ENCODE data around the gene MAPT.

Gene MAPT

GRCh38 chr17:46063241-46063640, 168.9 kb downstream of the MAPT start:
- DNase-seq (ENCODE audit: low read depth), result peak; percentile 94
- H3K4me3 ChIP-seq (ENCODE audit: low read depth, low read length), result no peak overlapping the region
- TF ChIP-seq, protein P1, sequence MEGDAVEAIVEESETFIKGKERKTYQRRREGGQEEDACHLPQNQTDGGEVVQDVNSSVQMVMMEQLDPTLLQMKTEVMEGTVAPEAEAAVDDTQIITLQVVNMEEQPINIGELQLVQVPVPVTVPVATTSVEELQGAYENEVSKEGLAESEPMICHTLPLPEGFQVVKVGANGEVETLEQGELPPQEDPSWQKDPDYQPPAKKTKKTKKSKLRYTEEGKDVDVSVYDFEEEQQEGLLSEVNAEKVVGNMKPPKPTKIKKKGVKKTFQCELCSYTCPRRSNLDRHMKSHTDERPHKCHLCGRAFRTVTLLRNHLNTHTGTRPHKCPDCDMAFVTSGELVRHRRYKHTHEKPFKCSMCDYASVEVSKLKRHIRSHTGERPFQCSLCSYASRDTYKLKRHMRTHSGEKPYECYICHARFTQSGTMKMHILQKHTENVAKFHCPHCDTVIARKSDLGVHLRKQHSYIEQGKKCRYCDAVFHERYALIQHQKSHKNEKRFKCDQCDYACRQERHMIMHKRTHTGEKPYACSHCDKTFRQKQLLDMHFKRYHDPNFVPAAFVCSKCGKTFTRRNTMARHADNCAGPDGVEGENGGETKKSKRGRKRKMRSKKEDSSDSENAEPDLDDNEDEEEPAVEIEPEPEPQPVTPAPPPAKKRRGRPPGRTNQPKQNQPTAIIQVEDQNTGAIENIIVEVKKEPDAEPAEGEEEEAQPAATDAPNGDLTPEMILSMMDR (conservative IDR thresholded peaks at IDR 0.05; ENCODE audit: low read depth, low read length), result no peak

DNA sequence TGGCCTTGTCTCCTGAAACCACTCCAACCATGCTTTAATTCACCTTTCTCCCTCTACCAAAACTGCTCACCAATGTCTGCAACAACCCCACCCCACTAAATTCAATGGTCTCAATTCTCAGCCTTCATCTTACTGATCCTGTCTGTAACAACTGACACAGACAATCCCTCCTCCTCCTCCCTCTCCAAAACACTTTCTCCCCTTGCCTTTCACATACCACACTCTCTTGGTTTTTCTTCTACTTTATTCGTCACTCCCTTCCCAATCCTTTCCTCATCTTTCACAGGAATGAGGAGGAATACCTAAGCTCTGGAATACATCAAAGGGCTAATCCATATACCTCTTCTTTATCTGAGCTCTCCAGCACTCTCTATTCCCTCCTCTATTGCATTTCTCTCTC, 170.1 kb downstream of the MAPT start:
- H3K4me3 ChIP-seq (ENCODE audit: low read depth, low read length), result no peak overlapping the region
- TF ChIP-seq, protein P1 (conservative IDR thresholded peaks at IDR 0.05; ENCODE audit: low read depth, low read length), result no peak
- DNase-seq (ENCODE audit: low read depth), result no peak

- TF ChIP-seq, protein P1 (conservative IDR thresholded peaks at IDR 0.05; ENCODE audit: low read depth, low read length), result no peak
- no peak for DNase-seq (ENCODE audit: low read depth)
- H3K4me3 ChIP-seq (ENCODE audit: low read depth, low read length), result no peak overlapping the region
Observed at GRCh38 chr17:46071796-46072195, 177.4 kb downstream of the MAPT start.

GRCh38 chr17:46072998-46073397, 178.6 kb downstream of the MAPT start:
- peak; percentile 84 for DNase-seq (ENCODE audit: low read depth)
- TF ChIP-seq, protein P1 (conservative IDR thresholded peaks at IDR 0.05; ENCODE audit: low read depth, low read length), result no peak
- H3K4me3 ChIP-seq (ENCODE audit: low read depth, low read length), result no peak overlapping the region

DNA sequence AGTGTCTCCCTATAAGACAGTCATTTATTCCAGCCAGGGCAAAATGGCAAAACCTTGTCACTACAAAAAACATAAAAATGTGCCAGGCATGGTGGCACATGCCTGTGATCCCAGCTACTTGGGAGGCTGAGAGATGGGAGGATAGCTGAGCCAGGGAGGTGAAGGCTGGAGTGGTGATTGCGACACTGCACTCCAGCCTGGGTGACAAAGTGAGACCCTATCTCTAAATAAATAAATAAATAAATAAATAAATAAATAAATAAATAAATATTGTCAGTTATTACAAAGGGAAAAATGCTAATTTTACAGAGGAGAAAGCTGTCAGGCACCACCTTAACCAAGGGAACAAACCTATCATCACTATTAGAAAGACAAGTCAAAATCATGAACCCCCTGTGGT, 180.2 kb downstream of the MAPT start:
- H3K4me3 ChIP-seq (ENCODE audit: low read depth, low read length), result no peak overlapping the region
- no peak for DNase-seq (ENCODE audit: low read depth)
- TF ChIP-seq, protein P1 (conservative IDR thresholded peaks at IDR 0.05; ENCODE audit: low read depth, low read length), result no peak
